ENCODE data around the gene CBLIF.
"Not testable (repeated sequence)": the region's sequence is repeated elsewhere in the genome, so short reads cannot be mapped to it uniquely, and the experiment has no call there.

The CBLIF gene

DNA sequence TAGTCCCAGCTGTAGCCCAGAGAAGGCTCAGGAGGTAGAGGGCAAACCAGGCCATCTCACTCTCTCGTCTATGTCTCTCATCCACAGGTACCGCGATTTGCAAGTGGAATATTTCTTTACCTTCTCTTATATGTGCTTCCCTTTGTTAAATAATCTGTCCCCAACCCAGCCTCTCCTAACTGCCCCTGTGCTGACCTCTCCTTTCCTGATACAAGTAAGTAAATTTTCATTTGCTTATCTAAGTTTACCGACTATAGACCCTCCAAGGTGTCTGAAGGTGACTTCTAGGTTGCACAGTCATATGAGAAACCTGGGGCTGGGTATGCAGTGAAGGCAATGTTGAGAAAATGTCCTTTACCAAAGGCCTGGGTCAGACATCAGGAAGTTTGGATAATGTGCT lies at the start of gene CBLIF:
Gene CBLIF, minus strand, starts transcription at position 101 of the 400 bp plus-strand sequence. Its CDS starts 46 bp downstream, at position 55.
- DNase-seq: no peak

DNA sequence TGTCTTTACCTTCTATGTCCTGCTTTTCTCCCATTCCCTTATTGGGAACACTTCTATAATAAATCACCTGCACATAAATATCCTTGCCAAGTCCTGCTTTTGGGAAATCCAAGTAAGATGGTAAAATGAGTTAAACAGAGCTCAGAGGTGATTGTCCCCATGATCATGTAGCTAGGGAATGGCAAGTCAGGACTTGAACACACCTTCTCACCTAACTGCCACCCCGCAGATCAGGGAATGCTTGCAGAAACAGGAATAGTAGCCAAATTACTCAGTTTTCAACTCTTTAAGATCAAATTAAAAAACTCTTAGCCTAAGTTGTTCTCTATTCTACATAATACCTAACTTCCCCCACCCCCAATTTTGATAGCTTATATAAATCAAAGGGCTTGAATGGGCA lies 49.3 kb upstream of the CBLIF start:
- DNase-seq: no peak

DNA sequence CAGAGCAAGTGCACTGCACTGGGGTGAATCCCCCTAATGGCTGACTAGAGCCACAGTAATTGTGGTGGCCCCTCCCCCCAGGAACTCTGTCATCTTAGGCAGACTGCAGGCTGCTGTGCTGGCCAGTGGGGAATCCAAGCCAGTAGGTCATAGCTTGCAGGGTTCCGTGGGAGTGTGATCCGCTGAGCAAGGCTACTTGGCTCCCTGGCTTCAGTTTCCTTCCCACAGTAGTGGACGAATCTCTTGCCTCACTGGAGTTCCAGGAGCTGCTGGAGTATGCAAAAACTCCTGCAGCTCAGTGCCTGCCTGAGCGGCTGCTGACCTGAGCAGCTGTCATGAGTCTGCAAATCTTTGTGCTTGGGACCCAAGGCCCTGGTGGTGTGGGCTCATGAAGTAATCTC lies 46.5 kb upstream of the CBLIF start:
- no peak for DNase-seq

DNA sequence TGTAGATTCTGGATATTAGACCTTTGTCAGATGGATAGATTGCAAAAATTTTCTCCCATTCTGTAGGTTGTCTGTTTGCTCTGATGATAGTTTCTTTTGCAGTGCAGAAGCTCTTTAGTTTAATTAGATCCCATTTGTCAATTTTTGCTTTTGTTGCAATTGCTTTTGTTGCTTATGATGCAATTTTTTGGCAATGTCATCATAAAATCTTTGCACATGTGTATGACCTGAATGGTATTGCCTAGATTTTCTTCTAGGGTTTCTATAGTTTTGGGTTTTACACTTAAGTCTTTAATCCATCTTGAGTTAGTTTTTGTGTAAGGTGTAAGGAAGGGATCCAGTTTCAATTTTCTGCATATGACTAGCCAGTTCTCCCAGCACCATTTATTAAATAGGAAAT lies 41.9 kb upstream of the CBLIF start:
- not testable (repeated sequence) for DNase-seq

DNA sequence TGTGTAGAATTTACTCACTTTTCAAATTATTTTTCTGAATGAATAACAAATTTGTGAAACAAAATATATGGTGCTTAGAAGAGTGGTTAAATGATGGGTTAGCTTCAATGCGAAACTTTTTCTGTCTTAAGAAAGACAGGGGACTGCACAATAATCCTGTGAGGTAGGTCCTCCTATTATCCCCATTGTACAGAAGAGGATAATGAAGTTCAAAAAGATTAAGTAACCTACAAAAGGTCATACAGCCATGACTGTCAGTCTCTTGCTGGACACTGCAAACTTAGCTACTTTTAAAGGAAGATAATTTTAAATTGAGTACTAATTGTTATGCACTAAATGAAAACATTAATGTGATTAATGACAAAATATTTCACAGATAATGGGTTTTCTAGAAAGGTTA lies 38.3 kb upstream of the CBLIF start:
- DNase-seq: no peak

DNA sequence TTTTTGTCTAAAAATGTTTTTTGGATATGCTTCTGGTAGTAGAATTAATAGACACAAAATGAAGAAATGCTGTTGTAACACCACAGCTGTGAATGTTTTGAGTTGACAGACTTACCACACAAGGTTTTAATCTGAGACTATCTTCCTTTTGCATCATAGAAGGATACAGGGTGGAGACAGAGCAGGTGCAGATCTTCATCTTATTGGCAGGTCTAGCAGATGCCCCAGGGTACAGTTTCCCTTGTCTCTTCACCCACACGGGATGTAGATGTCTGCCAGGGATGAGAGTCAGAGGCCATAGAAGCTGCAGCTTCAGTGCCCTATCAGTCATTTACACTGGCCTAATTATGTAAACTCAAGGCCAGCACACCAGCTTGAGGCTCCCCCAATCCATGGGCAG lies 34.3 kb upstream of the CBLIF start:
- no peak for DNase-seq

DNA sequence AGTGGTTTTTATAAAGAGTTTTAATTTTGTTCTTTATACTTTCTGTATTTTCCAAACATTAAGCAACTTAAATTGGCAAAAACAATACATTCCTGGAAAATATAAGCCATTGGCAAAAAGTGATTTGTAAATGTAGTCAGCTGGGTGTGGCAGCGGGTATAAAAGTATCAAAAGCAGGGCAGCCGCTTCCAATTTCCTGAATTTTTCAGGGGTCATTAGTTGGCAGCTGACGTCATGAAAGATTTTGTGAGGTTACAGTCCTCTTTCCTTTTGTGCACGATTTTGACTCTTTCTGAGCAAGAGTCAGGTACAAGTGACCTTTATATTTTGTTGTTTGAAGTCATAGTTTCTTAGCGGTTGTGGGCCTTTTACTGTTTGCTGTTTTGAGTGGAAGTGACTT lies 33.3 kb upstream of the CBLIF start, which contains the start of gene OOSP3:
Gene OOSP3, plus strand, starts transcription at position 208 of the 400 bp plus-strand sequence. Its CDS starts 27 bp downstream, at position 235.
- DNase-seq: no peak

DNA sequence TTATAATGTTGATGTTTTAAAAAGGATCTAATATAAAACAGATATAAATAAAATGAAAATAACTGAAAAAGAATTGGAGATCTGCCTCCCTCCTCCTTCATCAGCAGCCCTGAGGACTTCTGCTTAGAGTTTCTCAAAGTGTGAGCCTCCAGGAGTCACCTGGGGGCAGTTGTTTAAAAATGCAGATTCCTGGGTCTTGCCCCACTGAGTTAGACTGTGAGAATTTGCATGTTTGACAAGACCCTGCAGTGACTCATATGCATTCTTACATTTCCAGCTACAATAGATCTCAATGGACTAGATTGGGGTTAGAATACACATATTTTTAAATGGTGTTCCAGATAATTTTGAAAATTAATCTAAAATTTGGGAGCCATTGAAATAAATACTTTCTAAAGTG lies 32.5 kb upstream of the CBLIF start:
- DNase-seq: no peak

DNA sequence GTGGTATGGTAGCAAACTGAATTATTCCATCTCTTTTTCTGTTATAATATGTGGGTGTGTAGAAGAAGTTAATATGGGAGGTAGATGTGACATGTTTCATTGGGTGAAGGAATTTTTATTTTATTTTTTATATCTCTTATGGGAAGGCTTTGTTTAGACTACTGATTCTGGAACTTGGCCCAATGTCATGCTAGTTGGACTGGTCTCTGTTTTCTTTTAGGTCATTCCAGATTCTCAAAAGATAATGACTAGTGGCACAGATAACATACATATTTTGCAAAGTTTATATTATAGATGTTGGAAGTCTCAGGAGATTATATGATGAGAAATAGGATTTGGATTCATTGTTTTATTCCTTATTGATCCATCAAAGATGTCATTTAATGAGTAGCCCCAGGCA lies 32.0 kb upstream of the CBLIF start:
- DNase-seq: no peak

DNA sequence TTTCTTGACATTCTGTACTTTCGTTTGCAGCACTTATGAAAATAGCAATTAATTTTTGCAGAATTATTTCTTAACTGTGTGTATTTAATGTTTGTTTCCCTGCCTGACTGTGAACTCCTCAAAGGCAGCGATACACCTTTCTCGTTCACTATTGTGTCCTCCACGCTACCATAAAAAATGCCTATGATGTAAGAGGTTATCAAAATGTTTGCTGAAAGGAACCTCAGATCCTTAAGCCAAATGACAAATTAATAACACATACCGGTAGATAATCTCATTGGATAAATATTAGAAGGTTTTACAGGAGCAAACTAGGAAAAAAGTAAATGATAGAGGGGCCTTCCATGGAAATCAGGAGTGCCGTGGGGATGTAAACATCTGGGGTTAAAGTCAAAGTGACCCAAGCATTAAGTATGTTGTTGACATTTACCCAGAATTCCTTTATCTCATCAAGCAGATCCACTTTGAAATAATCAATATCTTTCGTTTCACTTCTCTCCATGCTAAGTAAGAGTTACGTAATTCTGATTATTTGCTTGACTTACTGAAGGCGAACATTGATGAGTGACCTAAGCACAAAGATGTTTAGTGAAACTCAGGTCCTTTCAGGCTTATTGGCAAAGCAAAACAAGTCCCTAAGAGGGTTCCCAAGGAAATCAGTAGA lies 30.7 kb upstream of the CBLIF start:
- no peak for DNase-seq

DNA sequence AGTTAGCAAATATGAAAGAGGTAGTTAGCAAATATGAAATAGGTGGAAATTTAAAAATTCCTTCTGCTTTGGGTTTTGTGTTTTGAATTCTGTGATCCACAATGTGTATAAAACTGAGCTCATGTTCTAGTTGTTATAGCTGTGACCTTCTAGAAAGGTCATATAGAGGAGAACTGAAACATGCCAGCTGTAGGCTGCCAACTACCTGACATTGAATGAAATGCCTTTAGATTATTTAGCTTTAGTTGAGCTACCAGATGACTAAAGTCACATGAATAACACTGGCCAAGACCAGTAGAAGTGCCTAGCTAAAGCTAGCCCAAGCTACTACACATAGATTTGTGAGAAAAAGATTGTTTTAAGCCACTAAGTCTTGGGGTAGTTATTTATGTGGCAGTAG lies 26.8 kb upstream of the CBLIF start:
- no peak for DNase-seq

DNA sequence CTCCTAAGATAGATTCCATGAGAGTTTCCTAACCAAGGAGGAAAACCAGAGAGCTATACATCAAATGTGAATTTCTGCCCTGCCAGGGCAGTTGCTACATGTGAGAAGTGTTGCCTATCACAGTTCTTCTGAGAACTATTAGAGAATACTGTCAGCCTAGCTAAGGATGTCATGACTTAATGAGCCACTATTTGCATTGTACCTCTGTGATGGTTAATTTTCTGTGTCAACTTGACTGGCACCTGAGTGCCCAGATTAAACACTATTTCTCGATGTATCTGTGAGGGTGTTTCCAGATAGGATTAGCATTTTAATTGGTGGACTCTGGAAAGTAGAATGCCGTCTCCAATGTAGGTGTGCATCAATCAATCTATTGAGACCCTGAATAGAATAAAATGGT lies 22.6 kb upstream of the CBLIF start:
- no peak for DNase-seq

DNA sequence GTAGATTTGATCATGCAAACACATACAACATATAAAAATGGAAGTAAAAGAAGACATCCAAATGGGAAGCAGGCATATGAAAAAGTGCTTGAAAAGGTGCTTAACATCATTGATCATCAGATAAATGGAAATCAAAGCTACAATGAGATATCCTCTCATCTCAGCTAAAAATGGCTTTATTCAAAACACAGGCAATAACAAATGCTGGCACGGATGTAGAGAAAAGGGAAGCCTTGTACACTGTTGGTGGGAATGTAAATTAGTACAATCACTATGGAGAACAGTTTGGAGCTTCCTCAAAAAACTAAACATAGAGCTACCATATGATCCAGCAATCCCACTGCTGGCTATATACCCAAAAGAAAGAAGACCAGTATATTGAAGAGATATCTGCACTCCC lies 21.5 kb upstream of the CBLIF start:
- no peak for DNase-seq

DNA sequence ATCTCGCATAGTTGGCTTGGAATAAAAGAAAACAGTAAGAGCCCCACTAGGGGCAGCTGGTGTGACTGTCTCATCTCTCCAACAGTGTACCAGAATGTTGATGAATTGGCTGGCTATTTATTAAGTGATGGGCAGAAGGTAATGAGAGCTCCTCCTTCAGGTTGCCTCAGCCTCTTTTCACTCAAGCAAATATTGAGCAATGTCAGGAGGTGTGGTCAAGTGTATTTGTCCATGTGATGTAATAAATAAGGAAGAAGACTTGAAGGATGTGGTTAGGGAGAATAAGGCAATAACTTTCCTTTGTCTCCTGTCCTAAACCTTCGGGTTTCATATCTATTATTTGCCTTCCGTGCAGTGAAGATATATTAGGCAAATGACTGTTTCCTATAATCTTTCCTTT lies 21.1 kb upstream of the CBLIF start, which contains the start of gene TCN1:
Gene TCN1, minus strand, starts transcription at position 91 of the 400 bp plus-strand sequence. Its CDS starts 17 bp downstream, at position 74.
- no peak for DNase-seq

DNA sequence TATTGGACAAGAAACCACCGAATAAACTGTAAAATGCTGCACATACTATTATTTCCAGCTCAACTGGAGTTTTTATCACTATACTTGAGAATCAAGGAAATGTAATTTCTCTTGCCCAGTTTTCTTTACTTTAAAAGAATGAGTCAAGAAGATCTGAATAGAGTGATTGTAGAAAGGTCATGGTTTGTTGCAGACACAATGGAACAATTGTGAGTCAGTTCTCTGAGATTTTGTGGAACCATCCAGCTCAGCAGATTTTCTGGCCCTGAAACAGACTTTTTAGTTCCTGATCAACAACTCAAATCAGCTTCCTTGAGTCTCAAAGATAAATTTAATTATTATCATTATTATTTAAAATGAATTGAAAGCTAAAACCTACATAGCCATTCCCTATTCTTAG lies 19.7 kb upstream of the CBLIF start:
- no peak for DNase-seq

DNA sequence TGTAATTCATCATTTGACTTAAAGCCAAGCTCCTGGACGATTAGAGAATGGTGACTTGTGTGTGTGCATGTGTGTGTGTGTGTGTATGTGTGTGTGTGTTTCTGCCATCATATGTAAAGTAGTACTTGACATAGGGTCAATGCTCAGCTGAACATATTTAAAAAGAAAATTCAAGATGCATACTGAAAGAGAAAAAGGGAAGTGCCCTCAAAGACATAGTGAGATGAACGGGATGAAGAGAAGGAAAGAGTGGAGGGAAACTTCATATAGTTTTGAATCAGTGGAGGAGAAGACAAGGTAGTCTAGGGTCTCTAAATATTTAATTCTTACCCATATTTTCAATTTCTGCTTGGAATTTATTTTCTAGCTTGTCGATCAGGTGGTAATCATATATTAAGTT lies 17.0 kb upstream of the CBLIF start:
- DNase-seq: no peak

DNA sequence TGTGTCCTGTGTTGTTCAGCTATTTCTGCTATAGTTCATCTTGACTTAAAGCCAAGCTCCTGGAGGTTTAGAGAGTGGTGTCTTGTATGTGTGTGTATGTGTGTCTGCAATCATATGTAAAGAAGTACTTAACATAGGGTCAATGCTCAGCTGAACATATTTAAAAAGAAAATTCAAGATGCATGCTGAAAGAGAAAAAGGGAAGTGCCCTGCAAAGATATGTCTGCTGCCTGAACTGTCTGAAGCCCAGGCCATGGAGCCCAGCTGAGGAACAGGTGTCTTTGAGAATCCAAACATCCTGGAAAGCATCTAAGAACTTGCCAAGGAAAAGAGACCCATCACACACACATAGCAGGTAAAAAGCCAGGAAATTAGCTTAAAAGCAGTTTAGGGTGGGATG lies 14.4 kb upstream of the CBLIF start:
- DNase-seq: no peak

DNA sequence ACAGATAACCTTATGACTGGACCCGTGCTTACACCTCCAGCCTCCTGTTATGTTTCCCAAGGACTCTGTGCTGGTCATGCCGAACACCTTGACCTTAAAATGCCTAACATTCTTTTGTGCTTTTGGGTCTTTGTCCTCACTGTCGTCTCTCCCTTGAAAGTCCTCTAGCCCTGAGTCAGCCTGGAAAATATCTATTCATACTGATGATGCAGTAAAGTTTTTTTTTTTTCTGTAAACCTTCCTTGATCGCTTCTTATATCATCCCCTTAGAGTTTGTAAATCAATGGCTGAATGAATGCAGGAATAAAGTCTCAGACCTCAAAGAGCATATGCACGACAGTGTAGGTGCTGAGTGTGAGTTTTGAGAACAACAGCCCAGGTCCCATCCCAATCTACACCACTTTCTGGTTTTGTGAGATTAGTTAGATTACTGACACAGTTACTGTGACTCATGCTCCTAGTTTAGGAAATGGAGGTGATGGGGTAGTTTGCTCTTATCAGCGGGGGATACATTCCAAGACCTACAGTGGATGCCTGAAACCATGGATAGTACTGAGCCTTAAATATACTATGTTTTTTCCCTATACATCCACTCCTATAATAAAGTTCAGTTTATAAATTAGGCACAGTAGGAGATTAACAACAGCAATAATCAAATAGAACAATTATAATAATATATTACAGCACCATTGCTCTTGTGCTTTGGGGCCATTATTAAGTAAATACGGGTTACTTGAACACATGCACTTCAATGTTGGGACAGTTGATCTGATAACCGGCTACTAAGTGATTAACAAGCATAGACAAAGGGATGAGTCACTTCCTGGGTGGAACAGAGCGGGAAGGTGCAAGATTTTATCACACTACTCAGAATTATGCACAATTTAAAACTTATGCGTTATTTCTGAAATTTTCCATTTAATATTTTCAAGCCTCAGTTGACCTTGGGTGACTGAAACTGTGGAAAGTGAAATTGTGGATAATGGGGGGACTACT lies 12.4 kb upstream of the CBLIF start:
- DNase-seq: no peak

DNA sequence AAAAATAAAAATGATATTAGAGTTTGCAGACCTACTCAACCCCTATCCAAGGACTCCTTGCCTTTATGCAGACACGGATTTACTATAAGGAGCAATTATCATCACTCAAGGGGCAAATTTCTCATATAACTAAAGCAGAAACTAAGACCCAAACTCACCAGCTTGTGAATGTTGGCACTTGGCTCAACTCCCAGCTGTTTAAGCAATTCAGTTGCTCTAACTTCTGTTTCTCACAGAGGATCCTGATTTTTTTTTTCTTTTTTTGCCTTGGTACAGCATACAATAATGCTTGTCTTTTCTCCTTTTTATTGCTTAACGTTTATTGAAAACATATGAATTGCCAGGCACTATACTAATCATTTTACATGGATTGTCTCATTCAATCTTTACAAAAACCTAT lies 9.6 kb upstream of the CBLIF start:
- no peak for DNase-seq

DNA sequence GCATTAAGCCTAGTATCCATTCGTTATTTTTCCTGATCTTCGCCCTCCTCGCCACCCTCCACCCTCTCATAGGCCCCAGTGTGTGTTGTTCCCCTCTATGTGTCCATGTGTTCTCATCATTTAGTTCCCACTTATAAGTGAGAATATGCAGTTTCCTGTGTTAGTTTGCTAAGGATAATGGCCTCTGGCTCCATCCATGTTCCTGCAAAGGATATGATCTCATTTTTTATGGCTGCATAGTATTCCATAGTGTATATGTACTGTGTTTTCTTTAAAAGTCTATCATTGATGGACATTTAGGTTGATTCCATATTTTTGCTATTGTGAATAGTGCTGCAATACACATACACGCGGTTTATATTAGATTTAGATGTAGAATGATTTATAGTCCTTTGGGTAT lies 6.1 kb upstream of the CBLIF start:
- DNase-seq: not testable (repeated sequence)

DNA sequence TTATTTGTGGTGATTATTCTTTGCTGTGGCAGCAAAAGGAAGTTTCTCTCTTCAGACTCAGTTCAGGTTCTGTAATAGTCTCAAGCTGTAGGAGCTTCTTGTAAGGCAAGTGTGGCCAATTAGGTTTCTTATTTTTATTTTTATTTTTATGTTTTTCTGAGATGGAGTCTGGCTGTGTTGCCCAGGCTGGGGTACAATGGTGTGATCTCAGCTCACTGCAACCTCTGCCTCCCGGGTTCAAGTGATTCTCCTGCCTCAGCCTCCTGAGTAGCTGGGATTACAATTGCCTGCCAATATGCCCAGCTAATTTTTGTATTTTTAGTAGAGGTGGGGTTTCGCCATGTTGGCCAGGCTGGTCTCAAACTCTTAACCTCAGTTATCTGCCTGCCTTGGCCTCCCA lies 4.3 kb upstream of the CBLIF start:
- DNase-seq: not testable (repeated sequence)

DNA sequence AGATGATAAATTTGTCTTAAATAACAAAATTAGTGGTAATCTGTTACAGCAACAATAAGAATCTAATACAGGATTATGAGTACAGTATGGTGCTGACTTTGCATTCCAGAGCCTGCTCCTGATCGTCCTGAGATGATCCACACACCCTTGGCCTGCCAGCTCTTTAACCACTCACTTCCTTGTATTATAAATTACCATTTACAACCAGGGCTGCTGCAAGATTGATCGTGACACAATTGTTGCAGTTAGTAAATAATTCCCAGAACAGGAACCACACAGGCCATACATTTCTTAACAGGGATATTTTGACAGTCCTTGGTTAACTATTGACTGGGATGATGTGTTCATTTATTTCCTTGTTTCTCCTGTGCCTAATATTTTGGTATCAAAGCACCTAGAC lies 3.8 kb upstream of the CBLIF start:
- no peak for DNase-seq

DNA sequence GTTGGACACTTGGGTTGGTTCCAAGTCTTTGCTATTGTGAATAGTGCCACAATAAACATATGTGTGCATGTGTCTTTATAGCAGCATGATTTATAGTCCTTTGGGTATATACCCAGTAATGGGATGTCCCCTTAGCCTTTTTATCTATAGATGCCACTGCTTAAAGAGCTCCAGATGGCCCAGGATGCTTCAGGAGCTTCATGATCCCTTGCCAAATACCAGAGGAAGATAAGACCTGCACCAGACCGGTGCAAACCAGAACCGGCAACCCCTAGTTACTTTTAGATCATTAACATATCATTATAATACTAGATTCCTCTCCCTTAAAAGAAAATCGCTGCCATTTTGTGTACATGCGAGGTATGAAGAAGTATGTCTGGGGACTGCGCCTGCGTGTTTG lies 3.1 kb upstream of the CBLIF start:
- DNase-seq: not testable (repeated sequence)

DNA sequence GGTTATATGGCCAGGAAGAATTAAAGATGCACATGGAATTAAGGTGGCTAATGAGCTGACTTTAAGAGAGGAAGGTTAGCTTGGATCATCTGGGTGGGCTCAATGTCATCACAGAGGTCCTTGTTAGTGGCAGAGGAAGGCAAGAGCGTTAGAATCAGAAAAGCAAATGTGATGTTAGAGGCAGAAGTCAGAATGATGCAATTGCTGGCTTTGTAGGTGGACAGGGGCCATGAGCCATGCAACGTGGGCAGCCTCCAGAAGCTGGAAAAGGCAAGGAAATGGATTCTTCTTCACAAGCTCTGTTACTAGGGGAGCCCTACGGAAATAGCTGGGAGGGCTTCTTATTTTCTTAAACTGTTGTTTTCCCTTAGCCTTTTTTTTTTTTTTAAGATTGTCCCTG lies 2.3 kb upstream of the CBLIF start:
- no peak for DNase-seq

Measured in cortex of kidney (tissue), 1 donor.